Measurements from ENCODE around the gene COL2A1. TPM values are rescaled to one million over a fixed set of nuclear protein-coding genes. Genes with fewer than 3 reads are reported as not detected.
A peak's percentile ranks its signal among the peaks of the same experiment; 100 is the strongest.

Gene COL2A1
- total RNA-seq, 1 experiment from 2014 or later = 1.4 TPM

DNA sequence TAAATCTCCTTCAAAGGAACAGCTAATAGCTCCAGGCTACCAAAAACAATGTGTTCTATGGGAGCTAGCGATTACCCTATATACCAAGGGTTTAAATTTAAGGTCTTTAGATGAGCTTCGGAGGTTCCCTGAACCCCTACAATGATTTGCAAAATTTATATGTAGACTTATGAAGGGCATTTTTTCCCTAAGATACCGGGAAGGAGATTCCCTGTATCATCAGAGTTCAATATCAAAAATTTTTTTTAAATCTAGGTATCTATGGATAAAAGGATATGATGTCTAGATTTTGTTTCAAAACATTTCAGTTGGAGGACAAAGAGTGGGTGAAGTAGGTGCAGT lies 17.9 kb upstream of the COL2A1 start:
- no peak overlapping the region for H3K27ac ChIP-seq (ENCODE audit: low read length)
- H3K36me3 ChIP-seq (ENCODE audit: control insufficient read depth, insufficient read depth, low read length) = no peaks in the 10 kb centered on the region
- in situ Hi-C loops (cut with HindIII; ENCODE audit: low pct_unique_long_range_greater_than_20kb, low sequenced_read_pairs) (no loop called here), intact Hi-C loops (cut with micrococcal nuclease; ENCODE audit: unreplicated experiment) (no loop called here)
- no peak overlapping the region for H3K4me3 ChIP-seq (ENCODE audit: low read depth in 2 of 2, low read length in 2 of 2)
- BruUV-seq (replicated peaks) = no TSS peak
- H3K9me3 ChIP-seq (ENCODE audit: control insufficient read depth, insufficient read depth, low read depth, low read length) = no peaks in the 10 kb centered on the region
- H3K27me3 ChIP-seq (ENCODE audit: control insufficient read depth, insufficient read depth, low read length) = peaks cover 6% of the 10 kb centered on the region; the same call in 1 of the 2 replicates
- H3K4me1 ChIP-seq (ENCODE audit: control insufficient read depth, insufficient read depth, low read length) = peaks cover 30% of the 10 kb centered on the region
- CTCF ChIA-PET = no interaction called here
- DNase-seq (ENCODE audit: low read depth, low spot score) = no peak
- TF ChIP-seq, protein P1, sequence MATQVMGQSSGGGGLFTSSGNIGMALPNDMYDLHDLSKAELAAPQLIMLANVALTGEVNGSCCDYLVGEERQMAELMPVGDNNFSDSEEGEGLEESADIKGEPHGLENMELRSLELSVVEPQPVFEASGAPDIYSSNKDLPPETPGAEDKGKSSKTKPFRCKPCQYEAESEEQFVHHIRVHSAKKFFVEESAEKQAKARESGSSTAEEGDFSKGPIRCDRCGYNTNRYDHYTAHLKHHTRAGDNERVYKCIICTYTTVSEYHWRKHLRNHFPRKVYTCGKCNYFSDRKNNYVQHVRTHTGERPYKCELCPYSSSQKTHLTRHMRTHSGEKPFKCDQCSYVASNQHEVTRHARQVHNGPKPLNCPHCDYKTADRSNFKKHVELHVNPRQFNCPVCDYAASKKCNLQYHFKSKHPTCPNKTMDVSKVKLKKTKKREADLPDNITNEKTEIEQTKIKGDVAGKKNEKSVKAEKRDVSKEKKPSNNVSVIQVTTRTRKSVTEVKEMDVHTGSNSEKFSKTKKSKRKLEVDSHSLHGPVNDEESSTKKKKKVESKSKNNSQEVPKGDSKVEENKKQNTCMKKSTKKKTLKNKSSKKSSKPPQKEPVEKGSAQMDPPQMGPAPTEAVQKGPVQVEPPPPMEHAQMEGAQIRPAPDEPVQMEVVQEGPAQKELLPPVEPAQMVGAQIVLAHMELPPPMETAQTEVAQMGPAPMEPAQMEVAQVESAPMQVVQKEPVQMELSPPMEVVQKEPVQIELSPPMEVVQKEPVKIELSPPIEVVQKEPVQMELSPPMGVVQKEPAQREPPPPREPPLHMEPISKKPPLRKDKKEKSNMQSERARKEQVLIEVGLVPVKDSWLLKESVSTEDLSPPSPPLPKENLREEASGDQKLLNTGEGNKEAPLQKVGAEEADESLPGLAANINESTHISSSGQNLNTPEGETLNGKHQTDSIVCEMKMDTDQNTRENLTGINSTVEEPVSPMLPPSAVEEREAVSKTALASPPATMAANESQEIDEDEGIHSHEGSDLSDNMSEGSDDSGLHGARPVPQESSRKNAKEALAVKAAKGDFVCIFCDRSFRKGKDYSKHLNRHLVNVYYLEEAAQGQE (IDR thresholded peaks at IDR 0.05; ENCODE audit: insufficient read depth in 1 of 2, low read depth in 2 of 2, low read length in 1 of 2) = no peak
- TF ChIP-seq TCF7L2 (IDR thresholded peaks at IDR 0.05; ENCODE audit: low read depth, low read length) = peak; percentile 51; the same call in 1 of the 2 replicates
- POLR2A ChIA-PET = interaction anchor here (0.5 kb wide), 1 partner anchor 177 kb away, joined by 4 read pairs; no protein-coding TSS in a partner anchor
- ATAC-seq = no peak

DNA sequence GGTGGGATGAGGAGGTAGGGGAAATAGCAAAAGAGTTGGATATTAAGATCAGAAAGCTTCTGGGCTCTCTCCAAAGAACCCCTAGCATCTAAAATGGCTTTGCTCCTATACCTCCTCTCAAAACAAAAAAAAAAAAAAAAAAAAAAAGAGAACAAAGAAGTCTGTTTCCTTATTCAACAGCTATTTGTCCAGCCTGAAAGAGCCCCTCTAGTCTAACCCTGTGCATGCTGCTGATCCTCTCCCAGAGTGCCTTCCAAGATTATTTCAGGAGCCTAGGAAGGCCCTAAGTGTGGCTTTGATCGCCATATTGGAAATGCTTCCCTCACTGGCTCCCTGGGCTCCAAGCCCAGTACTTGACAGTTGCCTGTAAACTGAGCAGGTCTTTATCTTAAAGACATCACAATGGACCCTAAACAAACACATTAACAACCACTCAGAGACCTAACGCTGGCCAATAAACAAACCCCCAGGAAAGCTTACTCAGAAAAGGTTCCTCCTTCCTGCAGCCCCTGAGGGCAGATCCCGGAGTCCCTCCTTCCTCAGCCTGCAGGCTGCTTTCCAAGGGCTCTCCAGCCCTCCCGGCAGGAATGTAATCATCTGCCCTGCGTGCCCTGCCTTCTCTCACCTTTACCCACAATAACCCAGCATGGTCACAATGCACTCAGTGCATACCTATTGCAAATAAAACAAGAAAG lies 17.4 kb upstream of the COL2A1 start:
- Histone ChIP-seq H3K27ac (ENCODE audit: low read length) (no peak overlapping the region), H3K4me1 (ENCODE audit: control insufficient read depth, insufficient read depth, low read length) (peaks cover 30% of the 10 kb centered on the region), H3K4me3 (ENCODE audit: low read depth in 2 of 2, low read length in 2 of 2) (no peak overlapping the region), H3K36me3 (ENCODE audit: control insufficient read depth, insufficient read depth, low read length) (no peaks in the 10 kb centered on the region), H3K9me3 (ENCODE audit: control insufficient read depth, insufficient read depth, low read depth, low read length) (no peaks in the 10 kb centered on the region), H3K27me3 (ENCODE audit: control insufficient read depth, insufficient read depth, low read length) (peaks cover 6% of the 10 kb centered on the region; the same call in 1 of the 2 replicates)
- no TSS peak for BruUV-seq (replicated peaks)
- intact Hi-C loops (cut with micrococcal nuclease; ENCODE audit: unreplicated experiment) = no loop called here
- ChIA-PET POLR2A (interaction anchor here (0.5 kb wide), 1 partner anchor 177 kb away, joined by 4 read pairs; no protein-coding TSS in a partner anchor), CTCF (interaction anchor here (0.6 kb wide), 1 partner anchor 68 kb away, joined by 6 read pairs; no protein-coding TSS in a partner anchor)
- in situ Hi-C loops (cut with HindIII; ENCODE audit: low pct_unique_long_range_greater_than_20kb, low sequenced_read_pairs) = no loop called here
- ATAC-seq (peak; percentile 94), DNase-seq (ENCODE audit: low read depth, low spot score) (no peak)
- TF ChIP-seq POLR2AphosphoS5 (IDR thresholded peaks at IDR 0.05; ENCODE audit: low read depth, low read length) (peak; percentile 73), SIN3A (IDR thresholded peaks at IDR 0.05; ENCODE audit: borderline replicate concordance, insufficient read depth, low read depth, low read length) (no peak), TCF7L2 (IDR thresholded peaks at IDR 0.05; ENCODE audit: low read depth, low read length) (peak; percentile 98)
- TF ChIP-seq, protein P2, sequence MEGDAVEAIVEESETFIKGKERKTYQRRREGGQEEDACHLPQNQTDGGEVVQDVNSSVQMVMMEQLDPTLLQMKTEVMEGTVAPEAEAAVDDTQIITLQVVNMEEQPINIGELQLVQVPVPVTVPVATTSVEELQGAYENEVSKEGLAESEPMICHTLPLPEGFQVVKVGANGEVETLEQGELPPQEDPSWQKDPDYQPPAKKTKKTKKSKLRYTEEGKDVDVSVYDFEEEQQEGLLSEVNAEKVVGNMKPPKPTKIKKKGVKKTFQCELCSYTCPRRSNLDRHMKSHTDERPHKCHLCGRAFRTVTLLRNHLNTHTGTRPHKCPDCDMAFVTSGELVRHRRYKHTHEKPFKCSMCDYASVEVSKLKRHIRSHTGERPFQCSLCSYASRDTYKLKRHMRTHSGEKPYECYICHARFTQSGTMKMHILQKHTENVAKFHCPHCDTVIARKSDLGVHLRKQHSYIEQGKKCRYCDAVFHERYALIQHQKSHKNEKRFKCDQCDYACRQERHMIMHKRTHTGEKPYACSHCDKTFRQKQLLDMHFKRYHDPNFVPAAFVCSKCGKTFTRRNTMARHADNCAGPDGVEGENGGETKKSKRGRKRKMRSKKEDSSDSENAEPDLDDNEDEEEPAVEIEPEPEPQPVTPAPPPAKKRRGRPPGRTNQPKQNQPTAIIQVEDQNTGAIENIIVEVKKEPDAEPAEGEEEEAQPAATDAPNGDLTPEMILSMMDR (IDR thresholded peaks at IDR 0.05) = no peak
- TF ChIP-seq, protein P1 (IDR thresholded peaks at IDR 0.05; ENCODE audit: insufficient read depth in 1 of 2, low read depth in 2 of 2, low read length in 1 of 2) = peak in 1 of 2 experiments; percentile 44; a peak in 1 of 4 replicates
